Mucosa of rectum (tissue), 2 donors: Measurements from ENCODE around the gene ST8SIA3.

Experiments used
- H3K27ac ChIP-seq, 2 donors: one replicate each; pipeline ENCODE4 v1.7.0; 2013; ENCODE audit warnings: inconsistent platforms in 2 of 2, low read depth in 2 of 2, low read length in 2 of 2
- H3K27me3 ChIP-seq, 2 donors: one replicate each; pipeline ENCODE4 v1.7.0; 2013; ENCODE audit warnings: low read length in 2 of 2; ENCODE audit not compliant: control insufficient read depth in 2 of 2, insufficient read depth in 2 of 2
- H3K36me3 ChIP-seq, 2 donors: one replicate each; pipeline ENCODE4 v1.7.0; 2013; ENCODE audit warnings: low read length in 2 of 2; ENCODE audit not compliant: control insufficient read depth in 2 of 2, insufficient read depth in 2 of 2
- H3K4me1 ChIP-seq, 2 donors: one replicate each; pipeline ENCODE4 v1.7.0; 2013; ENCODE audit warnings: low read length in 2 of 2, mild to moderate bottlenecking in 1 of 2; ENCODE audit not compliant: control insufficient read depth in 2 of 2, insufficient read depth in 2 of 2
- H3K4me3 ChIP-seq, 2 donors: one replicate each; pipeline ENCODE4 v1.7.0; 2013; ENCODE audit warnings: low read length in 2 of 2
- H3K9ac ChIP-seq, 2 donors: one replicate each; pipeline ENCODE4 v1.7.0; 2013; ENCODE audit warnings: low read length in 2 of 2, low read depth in 1 of 2, mild to moderate bottlenecking in 1 of 2
- H3K9me3 ChIP-seq, 2 donors: one replicate each; pipeline ENCODE4 v1.7.0; 2013; ENCODE audit warnings: low read length in 2 of 2; ENCODE audit not compliant: control insufficient read depth in 2 of 2
- donor health status: healthy.
- donor health status: Normal muscosa, but diverticular disease.

Gene ST8SIA3

GRCh38 chr18:57397440-57398132, 45.2 kb downstream of the ST8SIA3 start:
- Histone ChIP-seq H3K27ac (no peak overlapping the region), H3K4me1 (no peaks in the 10 kb centered on the region), H3K4me3 (no peak overlapping the region), H3K36me3 (no peaks in the 10 kb centered on the region), H3K9ac (no peak overlapping the region), H3K27me3 (no peaks in the 10 kb centered on the region), H3K9me3 (no peaks in the 10 kb centered on the region)

- no peak overlapping the region for H3K4me3 ChIP-seq
- no peaks in the 10 kb centered on the region for H3K9me3 ChIP-seq
- no peak overlapping the region for H3K9ac ChIP-seq
- no peaks in the 10 kb centered on the region for H3K27me3 ChIP-seq
- H3K36me3 ChIP-seq = no peaks in the 10 kb centered on the region
- H3K27ac ChIP-seq = no peak overlapping the region
- no peaks in the 10 kb centered on the region for H3K4me1 ChIP-seq
Measured at GRCh38 chr18:57404345-57404744, 52.0 kb downstream of the ST8SIA3 start.

- no peak overlapping the region for H3K4me3 ChIP-seq
- H3K27me3 ChIP-seq = peaks cover 0 to 2% of the 10 kb centered on the region in 2 donors
- H3K27ac ChIP-seq = no peak overlapping the region
- H3K4me1 ChIP-seq = no peaks in the 10 kb centered on the region
- H3K36me3 ChIP-seq = no peaks in the 10 kb centered on the region
- no peak overlapping the region for H3K9ac ChIP-seq
- H3K9me3 ChIP-seq = no peaks in the 10 kb centered on the region
Measured at GRCh38 chr18:57409650-57410049, 57.3 kb downstream of the ST8SIA3 start.

GRCh38 chr18:57410749-57411148, 58.4 kb downstream of the ST8SIA3 start:
- no peaks in the 10 kb centered on the region for H3K4me1 ChIP-seq
- H3K27ac ChIP-seq = no peak overlapping the region
- H3K9ac ChIP-seq = no peak overlapping the region
- H3K4me3 ChIP-seq = no peak overlapping the region
- no peaks in the 10 kb centered on the region for H3K36me3 ChIP-seq
- peaks cover 0 to 3% of the 10 kb centered on the region in 2 donors for H3K27me3 ChIP-seq
- H3K9me3 ChIP-seq = no peaks in the 10 kb centered on the region

- peaks cover 3 to 13% of the 10 kb centered on the region in 2 donors for H3K27me3 ChIP-seq
- no peak overlapping the region for H3K9ac ChIP-seq
Measured at GRCh38 chr18:57416542-57416941, 64.2 kb downstream of the ST8SIA3 start.

More at GRCh38 chr18:57416542-57416941, 64.2 kb downstream of the ST8SIA3 start:
- no peaks in the 10 kb centered on the region for H3K9me3 ChIP-seq
- no peaks in the 10 kb centered on the region for H3K36me3 ChIP-seq
- no peaks in the 10 kb centered on the region for H3K4me1 ChIP-seq
- no peak overlapping the region for H3K27ac ChIP-seq
- no peak overlapping the region for H3K4me3 ChIP-seq
